ENCODE measurements around the gene RALGAPB. TPM values are rescaled to one million over a fixed set of nuclear protein-coding genes. Genes with fewer than 3 reads are reported as not detected.
A peak's percentile ranks its signal among the peaks of the same experiment; 100 is the strongest.
"Not testable (repeated sequence)": the region's sequence is repeated elsewhere in the genome, so short reads cannot be mapped to it uniquely, and the experiment has no call there.

Gene RALGAPB
- 20.0 TPM for polyA plus RNA-seq (ENCODE audit: insufficient read length)

DNA sequence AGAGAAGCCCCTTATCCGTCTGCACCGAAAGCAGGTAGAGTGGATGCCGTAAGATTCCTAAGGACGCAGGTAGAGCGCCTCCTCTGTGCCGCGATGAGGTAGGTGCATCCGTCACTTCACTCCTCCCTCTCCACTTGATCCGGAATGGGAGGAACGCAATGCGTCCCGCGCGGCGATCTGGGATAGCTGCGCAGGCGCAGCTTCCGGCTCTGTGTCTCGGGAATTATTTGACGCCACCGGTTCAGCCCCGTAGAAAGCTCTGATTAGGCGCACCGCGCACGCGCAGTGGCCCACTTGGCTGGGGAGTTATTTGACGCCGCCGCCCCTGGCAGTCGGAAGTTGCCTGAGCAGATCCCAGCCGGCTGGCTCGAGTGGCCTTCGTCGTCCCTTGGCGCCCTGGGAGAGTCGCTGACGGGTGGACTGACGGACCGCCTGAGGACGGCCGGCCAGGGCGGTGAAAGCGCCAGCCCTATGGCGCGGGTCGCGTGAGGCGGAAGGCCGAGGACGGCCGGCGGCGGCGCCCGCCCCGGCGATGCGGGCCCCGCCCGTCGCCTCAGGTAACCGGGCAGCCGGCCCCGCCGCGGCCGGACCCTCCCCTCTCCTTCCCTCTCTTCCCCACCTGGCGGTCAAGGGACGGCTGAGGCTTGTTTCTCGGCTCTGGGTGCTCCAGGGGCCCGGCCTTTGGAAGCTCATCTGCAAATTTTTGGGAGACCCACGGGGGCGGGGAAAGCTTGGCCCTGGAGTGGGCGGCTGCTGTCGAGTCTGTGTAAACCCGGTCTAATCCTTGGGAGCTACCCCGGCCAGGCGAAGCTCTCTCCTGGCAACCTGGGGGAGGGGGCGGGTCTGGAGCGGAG lies at the start of gene RALGAPB:
Gene RALGAPB, plus strand, starts transcription at position 331 of the 854 bp plus-strand sequence. CDS start 15,590 bp downstream, outside the sequence.
- DNase-seq (ENCODE audit: low read depth) = peak; percentile 99

DNA sequence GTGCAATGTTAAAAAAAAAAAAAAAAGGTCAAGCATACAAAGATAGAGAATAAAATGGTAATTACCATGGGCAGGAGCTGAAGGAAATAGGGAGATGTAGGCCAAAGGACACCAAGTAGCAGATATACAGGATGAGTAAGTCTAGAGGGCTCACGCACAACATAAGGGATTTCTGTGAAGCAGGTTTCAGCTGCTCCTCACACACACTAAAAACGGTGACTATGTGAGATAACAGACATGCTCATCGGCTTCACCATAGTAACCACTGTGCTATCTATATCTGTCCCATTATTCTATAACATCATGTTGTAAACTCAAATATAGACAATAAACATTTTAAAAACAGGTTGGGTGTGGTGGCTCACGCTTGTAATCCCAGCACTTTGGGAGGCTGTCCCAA lies 49.1 kb upstream of the RALGAPB start:
- DNase-seq (ENCODE audit: low read depth) = no peak

DNA sequence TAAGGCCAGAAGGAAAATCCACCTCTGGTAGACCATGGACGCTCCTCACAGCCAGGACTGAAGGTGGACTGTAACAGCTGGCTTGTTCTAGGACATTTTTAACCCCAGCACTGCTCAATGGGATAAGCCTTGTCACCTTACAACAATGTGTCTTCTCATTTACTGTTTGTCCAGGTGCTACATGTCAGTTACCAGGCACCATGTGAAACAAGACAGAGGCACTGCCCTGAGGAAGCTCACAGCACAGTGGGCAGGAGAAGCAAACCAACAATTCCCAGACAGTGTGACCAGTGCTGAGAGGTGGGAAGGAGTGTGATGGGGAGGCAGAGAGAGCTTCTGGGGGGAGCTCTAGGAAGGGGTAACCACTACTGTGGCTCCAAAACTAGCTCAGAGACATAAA lies 48.2 kb upstream of the RALGAPB start:
- no peak for DNase-seq (ENCODE audit: low read depth)

DNA sequence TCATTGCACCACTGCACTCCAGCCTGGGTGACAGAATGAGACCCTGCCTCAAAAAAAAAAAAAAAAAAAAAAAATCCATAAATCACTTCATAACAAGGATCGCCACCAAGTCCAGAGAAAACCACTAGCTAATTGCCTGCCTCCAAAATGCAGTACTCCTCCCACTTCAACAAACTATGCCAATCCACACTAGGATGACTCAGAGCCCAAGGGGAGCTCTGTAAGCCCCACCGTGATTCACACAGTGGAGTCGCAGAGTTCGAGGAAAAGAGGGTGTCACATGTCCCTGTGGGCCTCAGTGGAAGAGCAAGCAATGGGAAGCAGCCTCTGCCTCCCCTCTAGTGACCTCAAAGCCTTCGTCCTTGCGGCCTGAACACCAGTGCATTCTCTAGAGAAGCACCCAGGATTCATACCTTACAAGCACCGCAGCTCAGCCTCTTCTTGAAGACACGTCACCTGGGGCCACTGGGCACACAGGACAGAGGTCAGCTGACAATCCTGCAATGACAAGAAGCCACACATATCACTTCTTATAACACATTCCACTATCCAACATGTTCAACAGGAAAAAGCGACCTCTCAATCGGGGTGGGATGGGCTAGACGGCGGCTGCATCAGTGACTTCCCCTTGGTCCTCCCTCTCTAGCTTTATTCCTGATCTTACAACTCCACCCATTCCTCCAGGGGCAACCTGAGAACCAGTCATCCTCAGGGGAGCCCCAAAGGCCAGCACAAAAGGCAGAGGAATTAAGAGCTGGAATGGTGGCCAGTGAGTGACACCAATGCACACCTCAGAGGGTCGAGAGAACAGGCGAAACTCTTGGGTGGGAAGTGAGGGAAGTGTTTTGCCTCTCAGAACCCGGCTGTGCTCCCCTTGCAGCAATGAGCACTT lies 46.4 kb upstream of the RALGAPB start:
- no peak for DNase-seq (ENCODE audit: low read depth)

DNA sequence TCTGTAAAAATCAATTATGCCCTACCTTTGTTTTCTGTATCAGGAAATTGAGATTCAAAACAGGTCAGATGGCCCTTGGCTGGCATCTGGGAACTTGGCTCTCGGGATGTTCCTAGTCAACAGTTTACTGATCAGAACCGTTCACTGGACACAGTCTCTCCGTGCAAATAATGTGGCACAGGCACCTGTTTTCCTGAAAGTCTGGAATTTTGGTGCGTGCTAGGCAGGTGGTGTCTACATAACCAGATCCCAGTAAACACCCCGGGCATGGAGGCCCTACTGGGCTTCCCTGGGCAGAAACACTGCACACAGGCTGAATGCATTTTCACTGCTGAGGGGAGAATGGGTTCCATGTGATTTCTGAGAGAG lies 45.0 kb upstream of the RALGAPB start:
- DNase-seq (ENCODE audit: low read depth) = no peak

DNA sequence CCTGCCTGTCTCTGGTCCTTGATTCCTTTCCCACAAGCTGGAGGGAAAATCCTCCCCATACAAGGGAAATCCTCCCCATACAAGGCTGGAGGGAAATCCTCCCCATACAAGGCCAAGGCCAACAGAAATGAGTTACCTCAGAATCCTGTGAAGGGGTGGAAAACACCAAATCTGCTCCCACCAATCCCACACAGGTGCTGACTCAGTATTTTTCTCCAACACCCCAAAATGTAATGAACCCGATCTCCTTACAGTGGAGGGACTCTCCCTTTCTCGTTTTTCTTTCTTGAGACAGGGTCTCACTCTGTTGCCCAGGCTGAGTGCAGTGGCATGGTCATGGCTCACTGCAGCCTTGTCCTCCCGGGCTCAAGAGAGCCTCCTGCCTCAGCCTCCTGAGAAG lies 43.8 kb upstream of the RALGAPB start:
- DNase-seq (ENCODE audit: low read depth) = no peak

DNA sequence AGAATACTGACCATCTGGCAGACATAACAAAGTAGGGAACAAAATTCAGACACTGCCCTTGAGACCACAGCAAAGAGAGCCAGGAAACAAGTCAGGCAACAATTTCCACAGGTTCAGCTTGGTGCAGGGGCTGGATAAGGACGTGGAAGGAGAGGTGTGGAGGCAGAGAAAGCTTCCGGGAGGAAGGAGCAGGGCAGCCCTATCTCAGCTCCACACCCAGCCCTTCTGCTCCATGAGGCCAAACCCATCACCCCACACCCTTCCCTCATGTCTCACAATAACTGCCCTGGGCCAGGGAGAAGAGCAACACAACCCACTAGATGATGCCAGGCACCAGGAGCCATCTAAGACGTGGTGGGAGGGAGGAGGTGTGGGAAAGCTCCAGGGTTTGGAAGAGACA lies 43.3 kb upstream of the RALGAPB start:
- DNase-seq (ENCODE audit: low read depth) = no peak

DNA sequence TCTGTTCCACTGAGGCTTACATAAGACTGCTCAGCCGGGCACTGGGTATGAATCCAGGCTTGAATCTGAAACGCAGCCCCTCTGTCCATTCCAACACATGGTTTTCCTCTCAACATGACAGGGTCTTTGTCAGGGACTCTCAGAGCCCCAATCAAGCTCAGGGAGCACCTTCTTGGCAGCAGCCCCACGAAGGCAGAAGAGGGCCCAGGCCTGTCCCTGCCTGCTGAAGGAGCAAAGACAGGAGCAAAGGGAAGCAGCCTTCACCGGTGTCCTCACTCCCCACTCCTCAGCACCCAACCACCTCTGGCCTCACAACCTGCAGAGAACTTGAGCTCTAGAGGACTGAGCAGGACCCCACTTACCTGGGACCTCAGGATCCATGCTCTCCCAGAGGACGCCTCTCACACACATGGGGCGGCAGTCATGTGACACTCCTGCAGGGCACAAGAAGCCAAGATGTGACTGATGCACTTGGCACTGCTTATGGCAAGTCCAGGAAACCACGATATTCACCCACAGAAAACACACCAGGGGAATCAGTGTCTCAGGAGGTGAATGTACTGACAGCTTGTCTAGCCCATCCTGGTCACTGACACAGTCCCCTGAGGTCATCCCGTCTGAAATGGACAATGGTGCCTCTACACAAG lies 41.8 kb upstream of the RALGAPB start:
- no peak for DNase-seq (ENCODE audit: low read depth)

DNA sequence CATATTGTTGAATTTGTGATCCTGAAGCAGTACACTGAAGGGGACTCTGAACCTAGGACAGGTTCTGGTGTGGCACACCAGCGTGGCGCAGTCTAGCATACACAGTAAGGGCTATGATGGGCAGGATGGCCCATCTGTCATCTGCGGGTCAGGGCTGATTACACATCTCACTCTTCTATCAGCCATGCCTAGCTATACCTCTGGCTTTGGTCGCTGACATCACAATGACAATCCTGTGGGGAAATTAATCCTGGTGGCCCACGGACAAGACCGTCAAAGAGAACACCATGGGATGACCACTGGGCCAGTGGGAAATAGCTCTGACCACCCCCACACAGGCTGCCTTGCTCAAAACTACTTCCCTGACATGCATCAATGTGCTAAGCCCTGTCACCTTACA lies 40.4 kb upstream of the RALGAPB start:
- DNase-seq (ENCODE audit: low read depth) = no peak

DNA sequence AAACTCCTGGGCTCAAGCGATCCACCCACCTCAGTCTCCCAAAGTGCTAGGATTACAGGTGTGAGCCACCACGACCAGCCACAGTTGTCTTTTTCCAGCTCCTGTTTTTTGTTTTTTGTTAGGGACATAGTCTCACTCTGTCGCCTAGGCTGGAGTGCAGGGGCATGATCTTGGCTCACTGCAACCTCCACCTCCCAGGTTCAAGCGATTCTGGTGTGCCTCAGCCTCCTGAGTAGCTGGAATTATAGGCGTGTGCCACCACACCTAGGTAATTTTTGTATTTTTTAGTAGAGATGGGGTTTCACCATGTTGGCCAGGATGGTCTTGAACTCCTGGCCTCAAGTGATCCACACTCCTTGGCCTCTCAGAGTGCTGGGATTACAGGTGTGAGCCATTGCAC lies 39.8 kb upstream of the RALGAPB start:
- DNase-seq (ENCODE audit: low read depth) = not testable (repeated sequence)

DNA sequence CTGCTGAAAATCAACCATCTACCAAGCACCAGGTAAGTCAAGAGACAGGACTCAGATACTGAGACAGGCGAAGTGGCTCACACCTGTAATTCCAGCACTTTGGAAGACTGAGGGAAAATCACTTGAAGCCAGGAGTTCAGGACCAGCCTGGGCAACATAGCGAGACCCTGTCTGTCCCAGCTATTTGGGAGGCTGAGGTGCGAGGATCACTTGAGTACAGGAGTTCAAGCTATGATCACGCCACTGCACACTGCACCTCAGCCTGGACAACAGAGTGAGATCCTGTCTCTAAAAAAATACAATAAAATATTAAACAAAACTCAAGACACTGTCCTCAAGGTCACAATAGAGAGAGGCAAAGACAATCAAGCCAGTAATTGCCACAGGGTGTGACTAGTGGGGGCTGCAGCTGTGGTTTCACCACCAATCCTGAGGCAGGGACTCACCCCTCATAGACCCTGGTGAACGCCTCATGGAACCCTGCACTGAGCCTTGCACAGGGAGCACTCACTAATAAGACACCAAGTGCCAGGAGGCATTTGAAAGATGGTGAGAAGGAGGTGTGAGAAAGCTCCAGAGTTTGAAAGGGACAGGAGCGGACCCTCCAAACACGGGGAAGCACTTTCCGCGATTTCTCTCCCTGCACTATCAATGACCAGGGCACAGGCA lies 39.2 kb upstream of the RALGAPB start:
- no peak for DNase-seq (ENCODE audit: low read depth)

DNA sequence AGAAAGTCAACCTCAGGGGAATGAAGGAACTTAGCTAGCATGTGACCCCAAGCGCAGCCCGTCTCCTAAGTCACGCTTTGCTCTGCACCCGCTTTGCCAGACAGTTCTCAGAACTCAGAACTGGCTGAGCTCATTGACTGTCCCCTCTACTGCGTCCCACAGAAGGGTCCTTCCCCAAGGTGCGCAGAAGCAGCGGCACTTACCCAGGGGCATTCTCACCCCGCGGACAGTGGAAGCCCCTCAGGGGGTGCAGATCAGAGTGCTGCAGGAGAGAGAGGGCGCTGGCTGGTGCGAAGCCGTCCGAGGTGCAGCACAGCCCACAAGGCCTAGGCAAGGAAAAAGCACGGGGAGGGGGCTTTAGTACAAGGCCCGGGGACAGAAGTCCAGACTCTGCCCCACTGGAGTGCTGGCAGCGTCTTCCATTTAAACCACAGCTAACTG lies 38.3 kb upstream of the RALGAPB start:
- DNase-seq (ENCODE audit: low read depth) = no peak

DNA sequence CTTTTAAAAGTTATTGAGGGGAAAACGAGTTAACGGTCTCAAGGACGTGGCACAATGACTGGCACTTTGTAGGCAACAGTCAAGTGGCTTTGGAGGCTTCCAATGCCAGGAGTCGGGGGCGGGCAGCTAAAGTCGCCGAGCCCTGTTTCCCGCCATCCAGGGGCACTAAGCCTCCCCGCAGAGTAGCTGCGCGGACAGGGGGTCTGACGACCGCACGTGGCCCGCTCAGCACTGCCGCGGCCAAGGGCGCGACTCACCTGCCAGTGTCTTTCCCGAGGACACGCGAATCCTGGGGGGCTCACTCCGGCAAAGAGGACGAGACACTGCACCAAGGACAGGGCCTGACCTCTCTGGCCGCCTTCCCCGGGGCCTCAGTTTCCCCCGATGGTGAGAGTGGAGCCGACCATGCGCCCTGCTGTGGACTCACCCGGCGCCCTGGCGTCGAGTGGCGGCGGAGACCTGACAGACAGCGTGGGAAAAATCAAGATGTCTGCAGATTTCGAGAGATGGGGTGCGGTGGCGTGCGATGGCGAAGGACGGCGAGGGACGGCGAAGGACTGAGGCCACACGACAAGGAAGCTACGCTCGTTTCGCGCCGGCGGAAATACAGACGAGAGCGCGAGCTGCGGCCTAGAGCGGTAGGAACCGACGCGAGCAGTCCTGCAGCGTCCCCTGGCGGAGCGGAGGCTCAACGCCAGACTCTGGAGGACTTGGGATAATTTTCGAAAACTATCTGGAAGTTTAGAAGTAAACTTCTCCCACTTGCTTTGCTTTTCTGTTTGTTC lies 37.7 kb upstream of the RALGAPB start, which contains the start of gene SNHG17:
Gene SNHG17, minus strand, starts transcription at position 559 of the 785 bp plus-strand sequence.
- peak; percentile 80 for DNase-seq (ENCODE audit: low read depth)

DNA sequence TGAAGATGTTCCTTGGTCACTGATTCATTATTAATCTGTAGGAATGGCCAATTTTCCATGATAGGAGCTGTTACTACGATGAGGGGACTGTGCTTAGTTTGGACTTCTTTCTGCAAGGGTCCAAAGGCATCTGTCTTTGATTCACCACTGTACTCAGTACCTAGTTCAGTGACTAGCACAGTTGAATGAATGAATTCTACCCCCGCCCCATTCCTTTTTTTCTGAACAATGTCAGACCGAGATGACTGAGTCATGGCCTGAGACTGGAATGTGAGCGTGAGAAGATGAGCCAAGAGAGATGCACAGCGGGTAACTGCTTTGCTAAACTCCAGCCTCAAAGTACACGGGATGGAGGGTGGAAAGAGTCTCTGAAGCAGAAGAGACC lies 37.1 kb upstream of the RALGAPB start:
- DNase-seq (ENCODE audit: low read depth) = no peak

DNA sequence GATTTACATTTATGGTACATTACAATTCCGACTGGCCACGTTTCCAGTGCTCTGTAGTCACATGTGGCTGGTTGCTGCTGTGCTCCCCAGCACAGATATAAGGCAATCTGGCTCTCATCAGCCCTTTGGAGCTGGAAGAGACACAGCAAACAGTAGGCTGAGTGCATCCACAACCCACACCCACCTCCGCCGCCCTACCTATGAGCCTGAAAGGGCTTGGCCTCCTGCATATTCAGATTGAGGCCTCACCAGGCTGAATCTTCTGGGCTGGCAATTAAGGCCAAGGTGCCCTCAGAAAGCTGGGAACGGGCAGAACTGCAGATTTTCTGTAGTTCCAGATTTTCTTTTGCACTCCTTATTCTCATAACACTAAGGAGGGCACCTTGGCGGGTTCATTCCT lies 34.8 kb upstream of the RALGAPB start:
- no peak for DNase-seq (ENCODE audit: low read depth)

DNA sequence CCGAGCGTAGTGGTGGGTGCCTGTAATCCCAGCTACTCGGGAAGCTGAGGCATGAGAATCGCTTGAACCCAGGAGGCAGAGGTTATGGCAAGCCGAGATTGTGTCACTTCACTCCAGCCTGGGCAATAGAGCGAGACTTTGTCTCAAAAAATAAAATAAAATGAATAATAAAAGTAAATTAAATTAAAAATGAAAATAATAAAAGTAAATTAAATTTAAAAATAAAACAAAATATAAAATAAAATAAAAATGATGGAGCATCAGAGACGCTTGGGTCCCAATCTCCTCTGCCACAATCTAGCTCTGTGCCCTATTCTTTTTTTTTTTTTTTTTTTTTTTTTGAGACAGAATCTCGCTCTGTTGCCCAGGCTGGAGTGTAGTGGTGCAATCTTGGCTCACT lies 31.5 kb upstream of the RALGAPB start:
- not testable (repeated sequence) for DNase-seq (ENCODE audit: low read depth)

DNA sequence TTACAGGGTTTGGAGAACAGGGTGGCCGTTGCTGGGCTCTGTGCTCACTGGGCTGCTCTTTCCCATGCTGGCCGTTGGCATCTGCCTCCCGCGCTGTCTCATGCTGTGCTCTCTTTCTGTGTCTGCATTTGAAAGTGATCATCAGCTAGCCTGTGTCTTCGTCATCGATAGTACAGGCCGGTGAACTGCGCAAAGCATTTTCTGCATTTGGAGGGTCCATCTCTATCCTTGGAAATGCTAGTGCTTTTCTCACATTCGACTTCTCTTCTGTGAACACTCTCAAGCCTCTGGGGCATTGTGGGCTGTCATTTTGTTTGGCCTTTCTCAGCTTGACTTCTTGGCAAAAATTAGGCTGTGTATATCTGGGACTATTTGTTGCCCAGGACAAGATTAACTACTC lies 30.7 kb upstream of the RALGAPB start:
- no peak for DNase-seq (ENCODE audit: low read depth)

DNA sequence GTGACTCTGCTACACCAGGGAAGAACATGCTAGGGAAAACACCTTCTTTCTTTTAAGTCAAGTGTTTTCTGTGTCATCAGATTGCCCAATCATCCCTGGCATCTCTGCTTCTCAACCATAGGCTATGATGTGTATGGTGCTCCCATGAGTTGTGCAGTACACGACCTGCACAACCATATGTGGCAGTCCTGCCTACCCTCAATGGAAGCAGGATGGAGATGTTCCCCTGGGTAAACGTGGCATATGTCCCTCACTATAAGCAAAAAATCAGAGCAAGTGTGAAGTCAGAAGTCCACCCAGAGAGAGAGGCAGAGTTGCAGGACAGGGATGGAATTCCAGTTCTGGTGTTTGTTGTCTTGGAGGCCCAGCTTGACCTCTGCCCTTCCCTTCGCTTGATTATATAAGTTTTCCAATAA lies 27.3 kb upstream of the RALGAPB start:
- DNase-seq (ENCODE audit: low read depth) = no peak

DNA sequence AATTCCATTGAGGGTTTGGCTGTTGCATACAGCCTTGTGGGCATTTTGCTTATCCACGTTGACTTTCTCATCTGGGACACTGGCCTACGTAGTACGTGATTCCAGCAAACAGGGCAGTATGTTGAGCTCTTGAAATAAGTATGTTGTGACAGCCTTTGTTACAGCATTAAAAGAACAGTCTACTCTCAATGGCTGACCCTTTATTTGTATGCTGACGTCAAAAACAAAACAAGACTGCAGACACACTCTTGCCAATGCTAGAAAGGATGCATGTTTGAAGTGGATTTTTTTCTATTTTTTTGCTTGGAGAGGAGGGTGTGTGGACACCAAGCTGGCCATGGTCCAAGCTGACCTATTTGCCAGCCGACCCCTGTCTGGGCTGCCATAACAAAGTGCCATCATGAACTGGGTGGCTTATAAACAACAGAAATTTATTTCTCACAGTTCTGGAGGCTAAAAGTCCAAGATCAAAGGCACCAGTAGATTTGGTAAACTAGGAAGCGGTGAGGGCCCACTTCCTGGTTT lies 26.7 kb upstream of the RALGAPB start:
- DNase-seq (ENCODE audit: low read depth) = no peak

DNA sequence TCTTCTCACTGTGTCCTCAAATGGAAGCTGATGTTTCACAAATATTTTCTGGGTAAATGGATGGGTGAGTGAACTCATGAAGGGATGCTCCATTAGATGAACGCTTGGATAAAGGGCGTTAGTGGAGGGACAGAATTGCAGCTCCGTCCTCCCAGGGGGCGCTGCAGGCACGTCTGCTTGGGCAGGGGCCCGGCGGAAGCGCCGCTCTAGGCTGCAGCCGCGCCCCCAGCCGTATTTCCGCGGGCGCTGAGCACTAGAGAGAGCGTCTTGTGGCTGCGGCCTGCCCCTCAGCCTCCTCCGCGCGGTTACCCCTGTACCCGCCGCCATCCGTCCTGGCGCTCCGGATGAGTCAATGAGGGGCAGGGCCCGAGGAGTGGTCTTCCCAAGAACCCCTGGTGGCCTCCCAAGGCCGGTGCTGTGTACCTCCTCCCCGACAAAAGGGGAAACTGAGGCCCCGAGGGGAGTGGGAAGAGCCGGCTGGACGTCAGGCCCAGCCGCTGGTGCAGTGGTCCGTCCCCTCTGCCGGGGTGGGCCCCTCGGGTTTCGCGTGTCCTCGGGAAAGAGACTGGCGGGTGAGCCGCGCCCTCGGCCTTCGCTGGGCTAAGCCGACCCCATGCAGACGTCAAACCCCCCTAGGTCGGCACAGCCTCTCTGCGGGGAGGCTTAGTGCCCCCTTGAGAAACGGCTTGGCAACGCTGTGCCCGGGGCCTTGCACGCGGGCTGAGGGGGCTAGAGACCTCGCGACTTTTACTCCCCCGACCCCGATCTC lies 26.0 kb upstream of the RALGAPB start:
- peak; percentile 78 for DNase-seq (ENCODE audit: low read depth)

All from forelimb muscle (tissue), 1 donor.